RWPE2 (cell line): ENCODE measurements around the gene CAVIN3.
A peak's percentile ranks its signal among the peaks of the same experiment; 100 is the strongest.

ENCODE experiments used
- ATAC-seq: fragments of 200-7000 bp; cut with Tn5 transposase; 3 replicates; pipeline ENCODE4 v1.9.1; 2021; ENCODE audit warnings: low read depth
- DNase-seq: peaks from one replicate; pipeline ENCODE4 v3.0.0-alpha.2; 2020; ENCODE audit warnings: low spot score
- H3K27ac ChIP-seq: fragments of 450-650 bp; 2 replicates; pipeline ENCODE4 v1.5.1; 2017; ENCODE audit warnings: mild to moderate bottlenecking; ENCODE audit not compliant: poor library complexity, severe bottlenecking
- H3K27me3 ChIP-seq: fragments of 250-450 bp; sonication (Bioruptor Pico); 2 replicates; pipeline ENCODE4 v1.5.1; 2021; ENCODE audit warnings: mild to moderate bottlenecking, moderate library complexity; ENCODE audit not compliant: insufficient read depth, poor library complexity, severe bottlenecking
- H3K36me3 ChIP-seq: fragments of 250-450 bp; sonication (Bioruptor Pico); 2 replicates; pipeline ENCODE4 v1.5.1; 2020; ENCODE audit warnings: low read depth, mild to moderate bottlenecking, moderate library complexity
- H3K4me1 ChIP-seq: fragments of 250-450 bp; sonication (Bioruptor Pico); 2 replicates; pipeline ENCODE4 v1.5.1; 2021; ENCODE audit warnings: mild to moderate bottlenecking, moderate library complexity; ENCODE audit not compliant: insufficient read depth, poor library complexity, severe bottlenecking
- H3K4me3 ChIP-seq: fragments of 250-450 bp; sonication (Bioruptor Pico); 2 replicates; pipeline ENCODE4 v1.5.1; 2021; ENCODE audit warnings: mild to moderate bottlenecking, moderate library complexity; ENCODE audit not compliant: severe bottlenecking
- H3K9me3 ChIP-seq: fragments of 250-450 bp; sonication (Bioruptor Pico); 2 replicates; pipeline ENCODE4 v1.5.1; 2021; ENCODE audit warnings: mild to moderate bottlenecking, moderate library complexity; ENCODE audit not compliant: severe bottlenecking
- CTCF ChIP-seq: fragments of 450-650 bp; IDR thresholded peaks from one replicate; pipeline ENCODE4 v1.5.1; 2017; ENCODE audit warnings: mild to moderate bottlenecking, moderate library complexity; ENCODE audit not compliant: poor library complexity, severe bottlenecking

The CAVIN3 gene

GRCh38 chr11:6315811-6316425 is 4.4 kb downstream of the CAVIN3 start:
- H3K27me3 ChIP-seq: no peaks in the 10 kb centered on the region
- peak; percentile 89 for TF ChIP-seq CTCF
- H3K27ac ChIP-seq: no peak overlapping the region
- no peaks in the 10 kb centered on the region for H3K9me3 ChIP-seq
- ATAC-seq (peak; percentile 51), DNase-seq (no peak)
- H3K4me1 ChIP-seq: peaks cover 10% of the 10 kb centered on the region
- H3K4me3 ChIP-seq: no peak overlapping the region
- H3K36me3 ChIP-seq: 0 out of 2 replicates have a peak, but pooled peaks cover 5% of the 10 kb centered on the region

GRCh38 chr11:6312106-6312505 is 8.2 kb downstream of the CAVIN3 start:
- Histone ChIP-seq H3K4me3 (no peak overlapping the region), H3K27me3 (no peaks in the 10 kb centered on the region), H3K36me3 (no peaks in the 10 kb centered on the region), H3K4me1 (no peaks in the 10 kb centered on the region), H3K27ac (no peak overlapping the region), H3K9me3 (no peaks in the 10 kb centered on the region)
- TF ChIP-seq CTCF: no peak
- DNase-seq (no peak), ATAC-seq (no peak)

- H3K27me3 ChIP-seq: no peaks in the 10 kb centered on the region
- no peaks in the 10 kb centered on the region for H3K4me1 ChIP-seq
- no peak for DNase-seq
- H3K27ac ChIP-seq: no peak overlapping the region
- H3K36me3 ChIP-seq: no peaks in the 10 kb centered on the region
- ATAC-seq: peak; percentile 59
- no peak overlapping the region for H3K4me3 ChIP-seq
- H3K9me3 ChIP-seq: no peaks in the 10 kb centered on the region
- TF ChIP-seq CTCF: no peak
Observed at GRCh38 chr11:6307876-6308275, 12.4 kb downstream of the CAVIN3 start.

GRCh38 chr11:6305297-6305696 is 15.0 kb downstream of the CAVIN3 start:
- no peak for ATAC-seq
- no peak for DNase-seq
- no peak for TF ChIP-seq CTCF
- H3K4me3 ChIP-seq: no peak overlapping the region
- no peaks in the 10 kb centered on the region for H3K27me3 ChIP-seq
- H3K36me3 ChIP-seq: no peaks in the 10 kb centered on the region
- no peaks in the 10 kb centered on the region for H3K9me3 ChIP-seq
- H3K27ac ChIP-seq: no peak overlapping the region
- H3K4me1 ChIP-seq: no peaks in the 10 kb centered on the region

GRCh38 chr11:6303661-6304060 is 16.6 kb downstream of the CAVIN3 start:
- Histone ChIP-seq H3K27ac (no peak overlapping the region), H3K4me1 (no peaks in the 10 kb centered on the region), H3K36me3 (no peaks in the 10 kb centered on the region), H3K9me3 (no peaks in the 10 kb centered on the region), H3K4me3 (no peak overlapping the region), H3K27me3 (no peaks in the 10 kb centered on the region)
- ATAC-seq (no peak), DNase-seq (no peak)
- TF ChIP-seq CTCF: no peak
